ENCODE measurements around the gene SLFN11. TPM values are rescaled to one million over a fixed set of nuclear protein-coding genes. Genes with fewer than 3 reads are reported as not detected.
A peak's percentile ranks its signal among the peaks of the same experiment; 100 is the strongest.

The SLFN11 gene
- total and polyA plus RNA-seq, 2 experiments from 2014 or later: not detected

DNA sequence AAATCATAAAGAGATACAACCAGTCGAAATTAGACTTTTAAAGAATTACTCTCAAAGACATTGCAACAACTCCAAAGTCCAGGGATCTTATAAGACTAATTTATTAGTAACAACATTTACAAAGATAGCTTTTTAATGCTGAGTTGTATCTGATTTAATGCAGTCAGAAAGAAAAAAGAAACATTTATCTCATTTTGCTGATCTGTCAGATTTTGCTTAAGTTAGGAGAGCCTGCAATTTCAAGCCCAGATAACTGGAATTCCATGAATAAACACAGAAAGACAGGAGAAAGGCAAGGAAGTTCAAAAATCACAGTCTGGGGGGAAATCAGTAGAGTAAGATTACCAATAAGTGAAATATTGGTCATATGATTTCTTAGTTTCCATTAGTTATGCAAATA lies 22.9 kb downstream of the SLFN11 start:
- TF ChIP-seq, protein P1, sequence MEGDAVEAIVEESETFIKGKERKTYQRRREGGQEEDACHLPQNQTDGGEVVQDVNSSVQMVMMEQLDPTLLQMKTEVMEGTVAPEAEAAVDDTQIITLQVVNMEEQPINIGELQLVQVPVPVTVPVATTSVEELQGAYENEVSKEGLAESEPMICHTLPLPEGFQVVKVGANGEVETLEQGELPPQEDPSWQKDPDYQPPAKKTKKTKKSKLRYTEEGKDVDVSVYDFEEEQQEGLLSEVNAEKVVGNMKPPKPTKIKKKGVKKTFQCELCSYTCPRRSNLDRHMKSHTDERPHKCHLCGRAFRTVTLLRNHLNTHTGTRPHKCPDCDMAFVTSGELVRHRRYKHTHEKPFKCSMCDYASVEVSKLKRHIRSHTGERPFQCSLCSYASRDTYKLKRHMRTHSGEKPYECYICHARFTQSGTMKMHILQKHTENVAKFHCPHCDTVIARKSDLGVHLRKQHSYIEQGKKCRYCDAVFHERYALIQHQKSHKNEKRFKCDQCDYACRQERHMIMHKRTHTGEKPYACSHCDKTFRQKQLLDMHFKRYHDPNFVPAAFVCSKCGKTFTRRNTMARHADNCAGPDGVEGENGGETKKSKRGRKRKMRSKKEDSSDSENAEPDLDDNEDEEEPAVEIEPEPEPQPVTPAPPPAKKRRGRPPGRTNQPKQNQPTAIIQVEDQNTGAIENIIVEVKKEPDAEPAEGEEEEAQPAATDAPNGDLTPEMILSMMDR (IDR thresholded peaks at IDR 0.05; ENCODE audit: low read depth, low read length): no peak
- Histone ChIP-seq H3K9me3 (ENCODE audit: low read depth) (no peaks in the 10 kb centered on the region), H3K36me3 (no peaks in the 10 kb centered on the region), H3K4me3 (no peak overlapping the region), H3K4me1 (ENCODE audit: low read depth) (no peaks in the 10 kb centered on the region), H3K27ac (no peak overlapping the region), H3K27me3 (peaks cover 57% of the 10 kb centered on the region)
- no peak for DNase-seq (ENCODE audit: low read depth in 1 of 2, low spot score in 1 of 2)

DNA sequence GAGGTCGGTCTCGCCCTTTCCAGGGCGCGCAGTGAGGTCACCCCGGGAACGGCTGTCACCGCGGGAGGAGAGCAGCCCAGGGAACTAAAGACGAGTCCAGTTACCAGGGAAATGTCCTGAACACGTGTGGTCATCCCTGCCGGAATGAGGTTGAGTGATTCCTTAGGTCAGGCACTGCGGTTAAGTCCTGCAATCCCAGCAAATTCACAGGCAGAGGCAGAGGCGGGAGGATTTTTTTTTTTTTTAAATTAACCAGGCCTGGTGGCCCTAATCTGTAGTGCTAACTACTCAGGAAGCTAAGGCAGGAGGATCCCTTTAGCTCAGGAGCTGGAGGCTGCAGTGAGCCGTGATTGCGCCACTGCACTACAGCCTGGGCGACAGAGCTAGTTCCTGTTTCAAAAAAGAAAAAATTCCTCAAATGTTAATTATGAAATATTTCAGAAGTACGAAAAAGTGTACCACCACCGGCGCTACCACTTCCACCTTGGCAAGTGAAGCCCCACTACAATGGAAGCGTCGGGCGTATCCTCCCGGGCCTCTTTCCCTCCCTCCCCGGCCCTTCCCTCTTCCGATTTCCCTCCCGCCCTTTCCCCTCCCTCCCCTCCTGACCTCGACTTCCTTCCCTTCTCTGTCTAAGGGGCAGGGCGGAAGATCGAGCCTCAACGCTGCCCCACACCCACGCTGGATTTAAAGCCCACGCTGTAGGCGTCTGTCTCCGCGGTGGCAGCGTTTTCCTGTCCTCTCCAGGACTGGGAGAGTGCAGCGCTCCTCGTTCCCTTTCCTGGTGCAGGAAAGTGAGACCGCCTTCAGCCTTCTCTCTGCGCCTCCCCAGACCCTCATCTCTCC lies 27.3 kb downstream of the SLFN11 start:
- Histone ChIP-seq H3K4me1 (ENCODE audit: low read depth) (no peaks in the 10 kb centered on the region), H3K4me3 (peak overlapping the region; percentile 5), H3K27me3 (peaks cover 77% of the 10 kb centered on the region), H3K9me3 (ENCODE audit: low read depth) (no peaks in the 10 kb centered on the region), H3K27ac (no peak overlapping the region), H3K36me3 (no peaks in the 10 kb centered on the region)
- TF ChIP-seq, protein P1 (IDR thresholded peaks at IDR 0.05; ENCODE audit: low read depth, low read length): no peak
- DNase-seq (ENCODE audit: low read depth in 1 of 2, low spot score in 1 of 2): peak; percentile 4 to 81

DNA sequence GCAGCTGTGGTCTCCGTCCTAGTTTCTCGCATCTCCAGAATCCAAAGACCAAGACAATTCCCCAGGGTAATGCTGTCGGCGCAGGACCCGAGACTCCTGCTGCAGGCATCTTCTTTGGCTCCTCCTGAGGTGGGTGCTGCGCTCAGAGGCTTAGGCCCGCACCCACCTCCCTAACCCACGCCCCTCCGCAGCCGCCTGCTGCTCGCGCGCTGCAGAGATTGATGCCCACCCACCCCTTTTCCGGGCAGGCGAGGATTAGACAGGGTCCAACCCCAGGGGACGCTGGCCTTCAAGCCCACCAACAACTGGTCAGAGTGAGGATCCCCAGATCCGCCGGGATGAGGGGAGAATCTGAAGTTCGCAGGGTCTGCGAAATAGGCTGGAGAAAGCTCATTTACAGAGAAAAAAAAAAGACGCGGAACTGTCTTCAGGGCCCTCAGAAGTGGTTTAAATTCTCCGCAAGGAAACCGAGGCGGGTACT lies 27.9 kb downstream of the SLFN11 start:
- peaks cover 72% of the 10 kb centered on the region for H3K27me3 ChIP-seq
- peak in 1 of 2 donors; percentile 1 for DNase-seq (ENCODE audit: low read depth in 1 of 2, low spot score in 1 of 2)
- H3K4me1 ChIP-seq (ENCODE audit: low read depth): no peaks in the 10 kb centered on the region
- no peak overlapping the region for H3K4me3 ChIP-seq
- H3K27ac ChIP-seq: no peak overlapping the region
- no peaks in the 10 kb centered on the region for H3K9me3 ChIP-seq (ENCODE audit: low read depth)
- TF ChIP-seq, protein P1 (IDR thresholded peaks at IDR 0.05; ENCODE audit: low read depth, low read length): no peak
- no peaks in the 10 kb centered on the region for H3K36me3 ChIP-seq

DNA sequence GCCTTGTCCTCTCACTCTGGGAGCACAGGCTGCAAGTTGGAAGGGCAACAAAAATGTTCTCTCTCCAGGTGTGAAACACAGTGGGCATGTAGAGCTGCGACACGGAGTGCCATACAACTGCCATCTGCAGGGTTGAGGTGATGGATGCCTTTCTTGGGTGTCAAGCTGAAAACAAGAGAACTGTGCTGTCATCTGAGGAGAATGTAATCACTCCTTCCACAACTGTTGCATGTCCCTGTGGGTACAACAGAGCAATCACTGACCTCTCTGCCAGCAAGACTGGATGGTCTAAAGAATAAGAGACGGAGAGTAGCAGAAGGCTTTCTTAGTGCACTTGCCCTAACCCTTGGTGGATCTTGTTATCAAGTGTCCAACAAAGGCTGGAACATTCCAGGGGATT lies 29.2 kb downstream of the SLFN11 start:
- H3K27ac ChIP-seq: no peak overlapping the region
- no peaks in the 10 kb centered on the region for H3K4me1 ChIP-seq (ENCODE audit: low read depth)
- H3K9me3 ChIP-seq (ENCODE audit: low read depth): no peaks in the 10 kb centered on the region
- no peak overlapping the region for H3K4me3 ChIP-seq
- H3K36me3 ChIP-seq: no peaks in the 10 kb centered on the region
- no peak for DNase-seq (ENCODE audit: low read depth in 1 of 2, low spot score in 1 of 2)
- H3K27me3 ChIP-seq: peaks cover 68% of the 10 kb centered on the region
- TF ChIP-seq, protein P1 (IDR thresholded peaks at IDR 0.05; ENCODE audit: low read depth, low read length): no peak

DNA sequence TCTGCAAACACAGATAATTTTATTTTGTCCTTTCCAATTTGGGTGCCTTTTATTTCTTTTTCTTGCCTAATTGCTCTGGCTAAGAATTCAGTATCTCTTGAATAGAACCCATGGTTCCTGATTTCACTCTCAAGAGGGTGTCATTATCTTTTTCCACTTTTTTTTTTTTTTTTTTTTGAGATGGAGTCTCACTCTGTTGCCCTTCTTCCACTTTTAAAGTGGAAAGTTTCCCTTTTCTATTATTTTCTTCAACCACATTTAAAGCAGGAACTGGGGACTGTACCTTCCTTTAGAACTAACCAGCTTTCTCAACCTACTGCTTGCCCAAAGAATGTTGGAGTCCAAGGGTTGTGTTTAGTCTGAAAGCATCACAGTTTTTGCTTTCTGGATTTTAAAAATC lies 31.1 kb downstream of the SLFN11 start:
- H3K9me3 ChIP-seq (ENCODE audit: low read depth): no peaks in the 10 kb centered on the region
- TF ChIP-seq, protein P1 (IDR thresholded peaks at IDR 0.05; ENCODE audit: low read depth, low read length): no peak
- H3K27ac ChIP-seq: no peak overlapping the region
- no peaks in the 10 kb centered on the region for H3K36me3 ChIP-seq
- peaks cover 55% of the 10 kb centered on the region for H3K27me3 ChIP-seq
- H3K4me1 ChIP-seq (ENCODE audit: low read depth): no peaks in the 10 kb centered on the region
- no peak for DNase-seq (ENCODE audit: low read depth in 1 of 2, low spot score in 1 of 2)
- H3K4me3 ChIP-seq: no peak overlapping the region

All from cardiac muscle cell (in vitro differentiated cells and primary cell).